ENCODE results near the gene SUPT4H1. TPM values are rescaled to one million over a fixed set of nuclear protein-coding genes. Genes with fewer than 3 reads are reported as not detected.

SUPT4H1 gene
- total and polyA plus RNA-seq, 9 of the 15 experiments (the other 6 are each of a cell fraction or from before 2014, with no cell fraction given): 62.1 to 320 (median 117) TPM

GRCh38 chr17:58379511-58379824 is 27.5 kb upstream of the SUPT4H1 start (continued):
- TF ChIP-seq ATF3 (IDR thresholded peaks at IDR 0.05) (peak; percentile 80), ATF3 (CRISPR knock-in tag; conservative IDR thresholded peaks at IDR 0.05) (no peak), CEBPZ (IDR thresholded peaks at IDR 0.05; ENCODE audit: borderline replicate concordance, low read depth, low read length) (no peak), EP300 (IDR thresholded peaks at IDR 0.05; ENCODE audit: low read length) (no peak), SMAD4 (CRISPR knock-in tag; conservative IDR thresholded peaks at IDR 0.05) (peak; percentile 67; the same call in 1 of the 2 replicates), NR1H2 (CRISPR knock-in tag; IDR thresholded peaks at IDR 0.05) (no peak), RAD51 (IDR thresholded peaks at IDR 0.05; ENCODE audit: borderline replicate concordance, low read depth) (no peak), WHSC1 (IDR thresholded peaks at IDR 0.05; ENCODE audit: low read length) (no peak), FOXP1 (CRISPR knock-in tag; IDR thresholded peaks at IDR 0.05) (no peak), SOX6 (IDR thresholded peaks at IDR 0.05) (0 out of 2 replicates have a peak, but pooled peaks have one; percentile 2), CHCHD3 (CRISPR knock-in tag; IDR thresholded peaks at IDR 0.05) (no peak)
- TF ChIP-seq, protein P1, sequence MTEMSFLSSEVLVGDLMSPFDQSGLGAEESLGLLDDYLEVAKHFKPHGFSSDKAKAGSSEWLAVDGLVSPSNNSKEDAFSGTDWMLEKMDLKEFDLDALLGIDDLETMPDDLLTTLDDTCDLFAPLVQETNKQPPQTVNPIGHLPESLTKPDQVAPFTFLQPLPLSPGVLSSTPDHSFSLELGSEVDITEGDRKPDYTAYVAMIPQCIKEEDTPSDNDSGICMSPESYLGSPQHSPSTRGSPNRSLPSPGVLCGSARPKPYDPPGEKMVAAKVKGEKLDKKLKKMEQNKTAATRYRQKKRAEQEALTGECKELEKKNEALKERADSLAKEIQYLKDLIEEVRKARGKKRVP (CRISPR knock-in tag; IDR thresholded peaks at IDR 0.05): peak; percentile 59; the same call in 1 of the 2 replicates
- TF ChIP-seq, protein P2, sequence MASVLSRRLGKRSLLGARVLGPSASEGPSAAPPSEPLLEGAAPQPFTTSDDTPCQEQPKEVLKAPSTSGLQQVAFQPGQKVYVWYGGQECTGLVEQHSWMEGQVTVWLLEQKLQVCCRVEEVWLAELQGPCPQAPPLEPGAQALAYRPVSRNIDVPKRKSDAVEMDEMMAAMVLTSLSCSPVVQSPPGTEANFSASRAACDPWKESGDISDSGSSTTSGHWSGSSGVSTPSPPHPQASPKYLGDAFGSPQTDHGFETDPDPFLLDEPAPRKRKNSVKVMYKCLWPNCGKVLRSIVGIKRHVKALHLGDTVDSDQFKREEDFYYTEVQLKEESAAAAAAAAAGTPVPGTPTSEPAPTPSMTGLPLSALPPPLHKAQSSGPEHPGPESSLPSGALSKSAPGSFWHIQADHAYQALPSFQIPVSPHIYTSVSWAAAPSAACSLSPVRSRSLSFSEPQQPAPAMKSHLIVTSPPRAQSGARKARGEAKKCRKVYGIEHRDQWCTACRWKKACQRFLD (CRISPR knock-in tag; IDR thresholded peaks at IDR 0.05): no peak
